Hippocampal formation (tissue), 2 donors: Measurements from ENCODE around the gene DNER.
"Not testable (repeated sequence)": the region's sequence is repeated elsewhere in the genome, so short reads cannot be mapped to it uniquely, and the experiment has no call there.

ENCODE experiments used
- DNase-seq, 2 donors: peaks; one replicate each; lab custom pipeline; 2025; lab: John Stamatoyannopoulos, UW

The DNER gene, protein sequence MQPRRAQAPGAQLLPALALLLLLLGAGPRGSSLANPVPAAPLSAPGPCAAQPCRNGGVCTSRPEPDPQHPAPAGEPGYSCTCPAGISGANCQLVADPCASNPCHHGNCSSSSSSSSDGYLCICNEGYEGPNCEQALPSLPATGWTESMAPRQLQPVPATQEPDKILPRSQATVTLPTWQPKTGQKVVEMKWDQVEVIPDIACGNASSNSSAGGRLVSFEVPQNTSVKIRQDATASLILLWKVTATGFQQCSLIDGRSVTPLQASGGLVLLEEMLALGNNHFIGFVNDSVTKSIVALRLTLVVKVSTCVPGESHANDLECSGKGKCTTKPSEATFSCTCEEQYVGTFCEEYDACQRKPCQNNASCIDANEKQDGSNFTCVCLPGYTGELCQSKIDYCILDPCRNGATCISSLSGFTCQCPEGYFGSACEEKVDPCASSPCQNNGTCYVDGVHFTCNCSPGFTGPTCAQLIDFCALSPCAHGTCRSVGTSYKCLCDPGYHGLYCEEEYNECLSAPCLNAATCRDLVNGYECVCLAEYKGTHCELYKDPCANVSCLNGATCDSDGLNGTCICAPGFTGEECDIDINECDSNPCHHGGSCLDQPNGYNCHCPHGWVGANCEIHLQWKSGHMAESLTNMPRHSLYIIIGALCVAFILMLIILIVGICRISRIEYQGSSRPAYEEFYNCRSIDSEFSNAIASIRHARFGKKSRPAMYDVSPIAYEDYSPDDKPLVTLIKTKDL

DNA sequence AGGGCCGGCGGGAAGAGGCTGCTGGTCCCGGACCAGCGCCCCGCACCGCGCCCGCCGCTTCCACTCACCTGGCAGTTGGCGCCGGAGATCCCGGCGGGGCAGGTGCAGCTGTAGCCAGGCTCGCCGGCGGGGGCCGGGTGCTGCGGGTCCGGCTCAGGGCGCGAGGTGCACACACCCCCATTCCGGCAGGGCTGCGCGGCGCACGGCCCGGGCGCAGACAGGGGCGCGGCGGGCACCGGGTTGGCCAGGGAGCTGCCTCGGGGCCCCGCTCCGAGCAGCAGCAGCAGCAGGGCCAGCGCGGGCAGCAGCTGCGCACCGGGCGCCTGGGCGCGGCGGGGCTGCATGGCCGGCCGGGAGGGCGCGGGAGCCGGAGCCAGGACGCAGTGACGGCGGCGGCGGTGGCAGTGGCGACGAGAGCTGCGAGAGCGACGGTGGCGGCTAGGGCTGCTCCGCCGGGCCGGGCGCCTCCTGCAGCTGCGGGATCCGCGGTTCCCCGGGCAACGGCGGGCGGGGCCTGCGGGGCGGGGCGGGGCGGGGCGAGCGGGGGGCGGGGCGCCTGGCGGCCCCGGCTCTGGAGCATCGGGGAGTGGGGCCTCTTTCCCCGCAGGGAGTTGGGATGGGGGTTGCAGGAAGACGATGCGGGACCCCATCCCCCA lies at the start of gene DNER:
DNER (minus strand) TSS at position 476 of the 656 bp plus-strand sequence; CDS start at position 344, 132 bp downstream.
- DNase-seq: peak; percentile 68 to 83

DNA sequence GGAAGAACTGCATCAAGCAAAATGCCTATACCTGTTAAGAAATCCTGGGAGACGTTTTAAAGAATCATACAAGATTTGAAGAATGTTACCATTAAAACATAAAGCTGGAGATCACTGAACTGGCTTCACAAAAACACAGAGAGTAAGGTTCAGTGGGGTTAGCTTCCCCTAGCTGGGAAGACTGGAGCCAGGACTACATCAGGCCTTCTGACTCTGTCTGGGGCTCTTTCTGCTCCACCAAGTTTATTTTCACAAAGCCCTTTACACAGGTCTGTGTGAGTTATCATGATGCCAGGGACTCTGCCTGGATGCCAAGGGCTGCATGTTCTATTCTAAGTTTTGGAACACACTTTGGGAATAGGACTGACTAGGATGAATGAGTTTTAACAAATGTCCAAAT lies 47.3 kb upstream of the DNER start:
- DNase-seq: no peak

DNA sequence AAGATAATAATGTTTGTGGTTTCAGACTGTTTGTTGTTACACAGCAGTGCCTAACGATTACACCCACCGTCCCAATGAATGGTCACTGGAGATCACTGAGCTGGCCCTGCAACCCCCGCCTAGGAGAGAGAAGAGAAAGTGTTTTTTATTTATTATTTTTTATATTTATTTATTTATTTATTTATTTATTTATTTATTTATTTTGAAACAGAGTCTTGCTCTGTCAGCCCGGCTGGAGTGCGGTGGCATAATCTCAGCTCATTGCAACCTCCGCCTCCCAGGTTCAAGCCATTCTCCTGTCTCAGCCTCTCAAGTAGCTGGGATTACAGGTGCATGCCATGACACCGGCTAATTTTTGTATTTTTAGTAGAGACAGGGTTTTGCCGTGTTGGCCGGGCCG lies 43.1 kb upstream of the DNER start:
- not testable (repeated sequence) for DNase-seq

DNA sequence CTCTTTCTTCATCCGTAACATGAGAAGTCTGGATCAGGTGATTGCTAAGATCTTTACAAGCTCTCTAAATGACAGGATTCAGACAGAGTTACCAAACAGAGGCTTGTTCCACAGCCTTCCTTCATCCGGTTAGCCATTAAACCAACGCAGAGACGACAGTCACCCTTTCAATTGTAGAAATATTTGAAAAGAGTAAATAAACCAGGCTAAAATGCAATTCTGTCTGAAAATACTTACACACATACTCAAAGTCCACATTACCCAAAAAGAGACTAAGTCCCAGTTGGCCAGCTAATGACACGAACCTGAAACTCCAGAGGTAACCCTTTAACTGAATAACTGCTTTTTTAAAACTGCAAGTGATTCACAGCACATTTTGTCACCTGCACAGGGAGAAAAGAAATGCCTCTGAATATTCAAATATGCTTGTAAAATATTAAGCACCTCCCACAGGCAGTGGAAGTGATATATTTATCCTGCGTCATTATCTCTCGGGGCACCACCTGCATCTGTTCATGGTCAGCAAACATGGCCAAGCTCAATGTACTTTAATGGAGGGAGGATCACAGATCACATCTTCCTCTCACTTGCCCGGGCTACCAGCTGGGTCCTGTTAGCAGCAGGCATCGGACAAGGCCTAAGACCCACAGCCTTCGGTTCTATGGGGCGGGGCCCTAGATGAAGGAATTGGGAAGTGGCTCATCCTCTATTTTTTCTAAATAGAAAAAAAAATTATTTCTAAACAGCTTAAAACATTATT lies 38.8 kb upstream of the DNER start:
- DNase-seq: no peak

DNA sequence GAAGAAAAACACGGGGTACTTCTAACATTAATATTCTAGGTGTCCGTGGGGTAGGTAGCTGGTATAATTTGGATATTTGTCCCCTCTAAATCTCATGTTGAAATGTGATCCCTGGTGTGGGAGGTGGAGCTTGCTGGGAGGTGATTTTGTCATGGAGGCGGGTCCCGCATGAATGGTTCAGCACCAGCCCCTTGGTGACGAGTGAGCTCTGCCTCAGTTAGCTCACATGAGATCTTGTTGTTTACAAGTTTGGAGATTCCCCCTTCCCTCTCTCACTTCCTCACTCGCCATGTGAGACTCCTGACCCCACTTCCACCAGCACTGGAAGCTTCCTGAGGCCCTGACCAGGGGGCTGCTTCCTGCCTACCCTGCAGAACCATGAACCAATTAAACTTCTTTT lies 35.4 kb upstream of the DNER start:
- no peak for DNase-seq

- DNase-seq: no peak
These were observed 34.6 kb upstream of the DNER start for GRCh38 chr2:229748950-229749349.

DNA sequence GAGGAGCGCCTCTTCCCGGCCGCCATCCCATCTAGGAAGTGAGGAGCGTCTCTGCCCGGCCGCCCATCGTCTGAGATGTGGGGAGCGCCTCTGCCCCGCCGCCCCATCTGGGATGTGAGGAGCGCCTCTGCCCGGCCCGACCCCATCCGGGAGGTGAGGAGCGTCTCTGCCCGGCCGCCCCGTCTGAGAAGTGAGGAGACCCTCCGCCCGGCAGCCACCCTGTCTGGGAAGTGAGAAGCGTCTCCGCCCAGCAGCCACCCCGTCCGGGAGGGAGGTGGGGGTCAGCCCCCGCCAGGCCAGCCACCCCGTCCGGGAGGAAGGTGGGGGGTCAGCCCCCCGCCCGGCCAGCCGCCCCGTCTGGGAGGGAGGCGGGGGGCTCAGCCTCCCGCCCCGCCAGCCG lies 28.3 kb upstream of the DNER start:
- DNase-seq: not testable (repeated sequence)

- no peak for DNase-seq
These were observed 25.9 kb upstream of the DNER start for GRCh38 chr2:229740279-229740678.

- DNase-seq: no peak
These were observed 23.8 kb upstream of the DNER start for GRCh38 chr2:229738024-229738625.

- no peak for DNase-seq
These were observed 20.1 kb upstream of the DNER start for GRCh38 chr2:229734410-229734809.

- no peak for DNase-seq
These were observed 19.4 kb upstream of the DNER start for GRCh38 chr2:229733611-229734245.

DNA sequence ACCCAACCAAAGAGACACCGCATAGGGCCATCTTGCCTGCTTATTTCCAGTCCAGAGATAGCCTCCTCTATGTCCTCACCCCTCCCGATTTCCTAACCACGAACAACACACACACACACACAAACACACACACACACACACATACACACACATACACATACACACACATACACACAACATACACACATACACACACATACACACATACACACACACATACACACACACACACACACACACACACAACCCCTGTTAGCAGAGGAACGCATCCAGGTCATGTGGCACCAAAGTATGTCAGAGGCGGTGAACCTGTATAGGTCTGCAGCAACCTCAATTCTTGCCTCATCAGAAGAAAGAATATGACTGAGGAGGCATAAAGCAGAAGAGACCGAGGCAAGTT lies 18.5 kb upstream of the DNER start:
- DNase-seq: no peak

GRCh38 chr2:229731916-229732315 lies 17.6 kb upstream of the DNER start:
- no peak for DNase-seq

GRCh38 chr2:229731363-229731762 lies 17.0 kb upstream of the DNER start:
- no peak for DNase-seq

DNA sequence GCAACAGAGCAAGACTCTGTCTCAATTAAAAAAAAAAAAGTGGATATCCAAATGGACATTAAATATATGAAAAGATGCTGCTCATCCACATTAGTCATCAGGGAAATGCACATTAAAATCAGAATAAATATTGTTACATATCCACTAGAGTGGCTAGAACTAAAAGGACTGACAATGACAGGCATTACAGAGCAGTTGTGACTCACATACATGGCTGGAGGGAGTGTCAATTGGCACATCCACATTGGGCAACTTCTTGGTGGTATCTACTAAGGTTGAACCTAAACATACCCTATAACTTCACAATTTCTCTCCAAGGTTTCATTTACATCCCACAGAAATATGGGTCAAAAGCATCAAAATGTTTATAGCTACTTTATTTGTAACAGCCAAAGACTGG lies 14.0 kb upstream of the DNER start:
- no peak for DNase-seq

GRCh38 chr2:229726643-229727042 lies 12.3 kb upstream of the DNER start:
- DNase-seq: no peak

DNA sequence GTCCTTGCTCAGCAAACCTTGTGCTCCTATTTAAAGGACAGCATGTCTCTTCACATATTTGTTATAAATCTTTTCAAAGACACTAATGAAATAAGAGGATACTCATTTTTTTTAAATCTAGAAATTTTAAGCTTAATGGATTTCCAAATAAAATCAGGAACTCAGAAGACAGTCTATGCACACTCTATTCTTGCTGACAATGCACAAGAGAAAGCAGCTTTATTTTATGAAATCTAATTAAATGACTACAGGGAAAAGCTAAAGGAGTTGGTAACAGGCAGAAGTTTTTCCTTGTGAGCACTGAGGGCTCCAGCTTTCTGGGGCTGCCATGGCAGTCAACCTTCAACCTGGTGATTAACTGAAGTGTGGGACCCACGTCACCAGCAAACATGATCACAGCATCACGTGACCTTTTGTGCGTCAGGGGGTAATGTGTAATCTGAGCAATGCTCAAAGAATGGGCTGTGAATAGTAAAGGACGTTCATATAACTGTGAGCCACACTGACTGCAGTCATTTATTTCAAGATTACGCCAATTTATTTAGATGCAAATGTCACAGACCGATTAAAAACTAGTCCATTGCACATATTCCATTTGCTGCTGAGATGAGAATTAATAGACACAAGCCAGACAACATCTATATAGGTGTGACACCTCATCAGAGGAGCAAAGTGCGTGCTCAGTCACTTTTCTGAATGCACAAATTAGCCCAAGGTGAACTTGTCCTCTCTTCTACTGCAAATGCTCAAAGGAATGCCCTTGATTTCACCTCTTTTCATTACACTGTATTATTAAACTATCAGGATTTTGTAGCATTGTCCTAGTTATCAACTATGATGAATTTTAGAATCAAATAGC lies 11.6 kb upstream of the DNER start:
- no peak for DNase-seq

GRCh38 chr2:229723192-229723591 lies 8.8 kb upstream of the DNER start:
- DNase-seq: not testable (repeated sequence)

- DNase-seq: no peak
These were observed 5.7 kb upstream of the DNER start for GRCh38 chr2:229719926-229720647.
